GM19438 (cell line): Measurements from ENCODE around the gene TNKS1BP1.
A peak's percentile ranks its signal among the peaks of the same experiment; 100 is the strongest.
"Not testable (repeated sequence)": the region's sequence is repeated elsewhere in the genome, so short reads cannot be mapped to it uniquely, and the experiment has no call there.

Source experiments
- ATAC-seq: cut with Tn5 transposase; IDR thresholded peaks from one replicate; pipeline ENCODE4 v1.9.1; 2021; ENCODE audit warnings: low read depth; ENCODE audit not compliant: unreplicated experiment

TNKS1BP1 gene

DNA sequence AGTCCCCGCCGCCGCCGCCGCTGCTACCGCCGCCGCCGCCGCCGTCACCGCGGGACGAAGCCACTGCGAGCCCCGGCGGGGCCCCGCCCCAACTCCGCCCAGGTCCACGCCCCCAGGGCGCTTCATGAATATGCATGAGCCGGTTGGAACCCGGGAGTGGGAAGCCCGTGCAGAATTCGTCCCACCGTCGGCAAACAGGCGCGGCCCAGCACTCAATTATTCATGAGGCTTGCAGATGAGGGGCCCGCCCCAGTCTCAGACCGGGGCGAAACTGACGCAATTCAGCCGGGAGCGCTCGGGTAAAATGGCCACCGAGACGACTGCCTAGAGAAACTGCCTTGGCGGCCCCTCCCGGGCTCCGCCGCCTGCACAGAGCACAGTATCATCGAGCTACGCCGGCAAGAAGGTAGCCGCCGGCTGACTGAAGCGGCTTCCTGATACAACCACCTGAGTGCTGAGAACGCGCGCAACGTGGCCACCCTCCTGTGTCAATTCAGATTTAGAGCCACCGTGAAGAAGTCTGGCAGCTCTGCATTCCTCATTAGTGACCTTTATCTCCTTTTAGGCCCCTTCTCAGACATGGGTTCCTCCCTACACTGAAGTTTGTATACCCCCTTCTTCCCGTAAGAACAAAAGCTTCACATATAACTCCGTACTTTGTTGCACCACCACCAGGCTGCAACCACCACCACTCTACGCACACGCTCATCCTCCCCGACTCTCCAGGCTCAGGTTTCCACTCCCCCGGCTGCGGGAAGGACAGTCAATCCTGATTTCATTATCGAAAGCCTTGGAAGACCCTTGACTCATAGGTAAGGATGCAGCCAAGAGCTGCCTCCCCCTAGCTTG is at the start of gene TNKS1BP1:
Gene TNKS1BP1, minus strand, starts transcription at position 67 of the 849 bp plus-strand sequence. CDS start 3,067 bp downstream, outside the sequence.
- peak; percentile 85 for ATAC-seq

DNA sequence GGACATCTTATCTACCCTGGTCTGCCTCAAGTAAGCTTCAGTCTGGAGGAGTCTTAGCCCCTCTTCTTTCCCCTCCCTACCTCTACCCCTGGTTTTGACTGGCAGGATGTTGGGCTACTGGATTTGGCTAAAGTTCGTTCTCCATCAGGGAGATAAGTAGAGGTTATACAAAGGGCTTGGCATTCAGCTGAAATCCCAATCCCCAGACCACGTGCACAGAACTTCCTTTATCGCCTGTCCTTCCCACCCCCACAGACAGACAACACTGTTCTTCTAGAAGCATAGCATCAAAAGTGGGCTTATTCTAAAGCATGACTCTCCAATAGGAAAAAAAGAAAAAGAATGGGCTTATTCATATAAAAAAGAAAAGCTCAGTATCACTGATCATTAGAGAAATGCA is 48.4 kb upstream of the TNKS1BP1 start:
- no peak for ATAC-seq

- no peak for ATAC-seq
Measured at GRCh38 chr11:57370941-57371340, 46.2 kb upstream of the TNKS1BP1 start.

DNA sequence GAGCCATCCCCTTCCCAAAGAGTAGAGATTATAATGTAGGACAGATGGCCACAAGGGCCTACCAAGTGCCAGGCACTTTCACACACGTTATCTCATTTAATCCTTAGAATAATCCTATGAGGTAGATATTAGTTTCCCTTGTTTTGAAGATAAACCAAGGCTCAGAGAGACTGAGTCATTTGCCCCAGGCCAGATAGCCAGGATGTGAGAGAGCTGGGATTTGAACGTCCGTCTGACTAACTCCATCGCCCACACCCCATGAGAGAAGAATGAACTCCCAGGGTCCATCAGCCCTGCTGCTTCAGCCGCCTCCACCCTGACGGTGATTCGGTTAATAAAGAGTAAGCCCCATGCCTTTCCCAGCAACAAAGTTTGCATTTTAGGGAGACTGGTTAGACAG is 45.5 kb upstream of the TNKS1BP1 start:
- ATAC-seq: no peak

GRCh38 chr11:57368845-57369232 is 44.1 kb upstream of the TNKS1BP1 start:
- no peak for ATAC-seq

DNA sequence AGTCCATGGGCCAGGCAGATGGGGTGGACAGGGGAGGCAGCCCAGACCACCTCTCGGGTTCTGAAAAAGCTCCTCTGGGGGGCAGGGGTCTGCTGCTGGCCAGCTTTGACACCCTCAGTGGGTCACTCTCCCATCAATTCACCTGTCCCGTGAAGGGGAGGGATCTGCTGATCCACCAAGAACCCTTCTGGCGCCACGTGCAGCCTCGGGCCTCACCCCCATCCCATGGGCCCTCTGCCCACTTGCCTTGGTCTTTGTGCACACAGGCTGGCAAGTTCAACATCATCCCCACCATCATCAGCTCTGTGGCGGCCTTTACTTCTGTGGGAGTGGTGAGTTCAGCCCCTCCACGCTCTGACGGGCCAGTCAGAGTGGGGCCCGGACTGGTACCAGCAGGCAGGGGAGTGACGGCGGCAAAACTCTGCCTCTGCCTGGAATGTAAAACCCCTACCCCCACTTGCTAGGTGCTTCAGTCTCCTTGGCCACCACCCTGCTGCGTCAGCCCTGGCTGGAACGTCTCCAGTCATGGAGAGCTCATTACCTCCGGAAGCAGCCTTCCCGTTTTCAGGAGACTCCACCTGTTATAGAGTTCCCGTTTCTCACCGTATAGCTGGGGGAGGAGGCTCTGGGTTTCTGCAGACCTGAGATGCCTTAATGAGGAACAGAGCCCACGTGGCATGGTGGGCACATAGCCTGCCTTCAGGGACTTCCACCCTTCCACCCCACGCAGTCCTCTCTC is 43.5 kb upstream of the TNKS1BP1 start:
- no peak for ATAC-seq

DNA sequence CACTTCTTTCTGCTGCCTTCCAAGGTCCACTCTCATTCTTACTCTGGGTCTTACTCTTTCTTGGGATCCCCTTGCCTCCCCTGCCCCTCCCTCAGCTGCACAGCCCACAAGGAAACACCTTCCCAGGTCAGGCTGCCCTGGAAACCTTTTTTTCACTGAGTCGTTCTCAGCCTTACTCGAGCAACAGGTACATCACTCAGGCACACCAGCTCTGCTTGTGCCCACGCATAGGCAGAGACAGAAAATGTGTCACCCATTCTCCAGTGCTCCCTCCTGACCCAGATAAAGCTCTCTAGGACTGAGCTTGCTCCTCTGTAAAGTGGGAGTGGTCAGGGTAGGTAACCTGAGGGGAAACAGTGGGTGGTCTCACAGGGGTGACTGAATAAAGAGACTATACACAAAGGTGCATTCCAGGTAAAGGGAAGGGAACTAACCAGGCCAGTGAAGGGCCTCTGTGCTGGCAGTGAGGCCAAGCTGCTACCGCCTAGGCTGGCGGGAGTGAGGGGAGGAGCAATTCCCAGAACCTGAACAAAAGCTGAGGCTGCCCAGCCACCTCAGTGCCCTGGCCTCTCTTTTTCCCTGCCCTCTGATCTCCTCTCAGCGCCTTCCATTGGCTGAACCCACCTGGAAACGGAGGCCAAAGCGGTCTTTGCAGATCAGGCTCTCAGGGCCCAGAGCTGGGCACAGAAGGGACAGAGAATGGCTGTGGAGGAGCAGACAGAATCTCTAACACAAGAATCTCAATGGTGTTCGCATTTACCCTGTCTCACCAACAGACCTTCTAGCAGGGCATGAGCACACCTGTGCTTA is 40.3 kb upstream of the TNKS1BP1 start:
- ATAC-seq: no peak

DNA sequence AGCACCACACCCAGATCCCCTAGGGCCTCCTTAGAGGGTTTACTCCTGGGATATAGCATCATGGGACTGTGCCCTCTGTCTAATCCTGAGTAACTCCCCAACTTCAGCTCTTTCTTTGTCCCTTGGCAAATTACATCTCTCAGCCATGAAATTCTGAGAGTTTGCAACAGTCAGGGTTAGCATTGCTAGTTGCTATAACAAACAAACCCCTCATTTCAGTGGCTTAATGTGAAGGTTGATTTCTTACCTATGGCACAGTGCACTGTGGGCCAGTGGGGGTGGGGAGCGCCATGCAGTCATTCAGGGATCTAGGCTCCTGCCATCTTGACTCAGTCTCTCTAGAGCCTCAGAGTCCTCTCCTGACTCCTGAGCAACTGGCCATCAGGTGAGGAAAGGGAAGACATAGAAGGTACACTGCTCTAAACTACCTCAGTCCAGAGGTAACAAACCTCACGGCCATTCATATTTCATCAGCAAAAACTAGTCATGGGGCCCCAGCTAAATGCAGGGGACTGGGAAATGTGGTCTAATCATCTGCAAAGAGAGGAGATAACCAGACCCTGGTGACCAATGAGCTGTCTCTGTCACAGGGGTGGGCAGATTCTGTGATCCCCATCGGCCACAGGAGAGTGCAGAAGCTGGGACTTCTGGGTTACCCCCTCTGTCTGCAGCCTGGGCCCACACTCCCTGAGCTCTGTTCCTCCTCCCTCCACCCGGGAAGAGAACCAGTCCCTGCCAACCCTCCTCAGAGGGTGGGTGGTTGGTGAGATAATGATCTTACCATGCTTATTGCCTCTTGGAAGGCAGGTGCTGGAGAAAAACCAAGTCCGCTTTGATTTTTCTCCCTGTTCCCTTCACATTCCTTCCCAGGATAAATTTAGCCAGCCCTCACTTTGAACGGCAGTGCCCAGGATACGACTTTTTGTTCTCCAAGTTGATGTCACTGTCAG is 38.7 kb upstream of the TNKS1BP1 start:
- no peak for ATAC-seq

- ATAC-seq: no peak
Measured at GRCh38 chr11:57361926-57362325, 37.2 kb upstream of the TNKS1BP1 start.

DNA sequence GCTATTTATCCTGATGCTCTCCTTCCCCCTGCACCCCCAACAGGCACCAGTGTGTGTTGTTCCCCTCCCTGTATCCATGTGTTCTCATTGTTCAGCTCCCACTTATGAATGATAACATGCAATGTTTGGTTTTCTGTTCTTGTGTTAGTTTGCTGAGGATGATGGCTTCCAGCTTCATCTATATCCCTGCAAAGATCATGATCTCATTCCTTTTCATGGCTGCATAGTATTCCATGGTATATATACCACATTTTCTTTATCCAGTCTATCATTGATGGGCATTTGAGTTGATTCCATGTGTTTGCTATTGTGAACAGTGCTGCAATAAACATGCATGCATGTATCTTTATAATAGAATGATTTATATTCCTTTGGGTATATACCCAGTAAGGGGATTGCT is 36.7 kb upstream of the TNKS1BP1 start:
- not testable (repeated sequence) for ATAC-seq

DNA sequence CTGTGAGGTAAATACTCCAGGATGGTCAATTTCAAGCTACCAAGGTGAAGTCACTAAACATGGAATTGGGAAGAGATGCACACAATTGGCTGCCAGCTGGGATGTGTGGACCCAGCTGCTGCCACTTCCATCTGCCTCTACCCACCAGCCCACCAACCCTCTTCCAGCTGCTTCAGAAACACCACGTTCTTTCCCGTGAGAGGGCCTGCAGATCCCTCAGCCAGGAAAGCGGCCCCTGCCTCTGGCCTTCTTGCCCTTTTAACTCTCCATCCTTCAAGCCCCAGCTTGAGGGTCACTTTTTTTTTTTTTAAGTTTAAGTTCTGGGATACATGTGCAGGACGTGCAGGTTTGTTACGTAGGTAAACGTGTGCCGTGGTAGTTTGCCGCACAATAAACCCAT is 36.2 kb upstream of the TNKS1BP1 start:
- ATAC-seq: no peak

GRCh38 chr11:57359896-57360690 is 35.3 kb upstream of the TNKS1BP1 start:
- no peak for ATAC-seq

DNA sequence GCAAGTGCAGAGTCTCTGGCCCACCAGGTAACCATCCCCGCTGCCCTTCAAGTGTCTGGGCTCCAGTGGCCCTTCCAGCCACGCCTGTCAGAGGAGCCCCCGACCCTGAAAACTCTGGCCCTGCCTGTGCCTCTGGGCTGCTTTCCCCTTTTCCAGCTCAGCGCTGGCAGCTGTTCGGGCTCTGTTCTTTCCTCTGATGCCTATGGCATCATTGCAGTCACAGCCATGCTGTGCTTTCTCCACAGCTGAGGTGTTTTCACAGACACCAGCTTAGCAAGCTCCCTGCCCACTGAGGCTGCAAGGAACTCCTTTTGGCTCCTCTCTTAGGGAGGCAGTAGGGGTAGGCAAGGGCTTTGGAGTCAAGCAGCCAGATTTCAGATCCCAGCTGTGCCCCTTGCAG is 34.6 kb upstream of the TNKS1BP1 start:
- no peak for ATAC-seq

GRCh38 chr11:57358991-57359390 is 34.2 kb upstream of the TNKS1BP1 start:
- no peak for ATAC-seq

DNA sequence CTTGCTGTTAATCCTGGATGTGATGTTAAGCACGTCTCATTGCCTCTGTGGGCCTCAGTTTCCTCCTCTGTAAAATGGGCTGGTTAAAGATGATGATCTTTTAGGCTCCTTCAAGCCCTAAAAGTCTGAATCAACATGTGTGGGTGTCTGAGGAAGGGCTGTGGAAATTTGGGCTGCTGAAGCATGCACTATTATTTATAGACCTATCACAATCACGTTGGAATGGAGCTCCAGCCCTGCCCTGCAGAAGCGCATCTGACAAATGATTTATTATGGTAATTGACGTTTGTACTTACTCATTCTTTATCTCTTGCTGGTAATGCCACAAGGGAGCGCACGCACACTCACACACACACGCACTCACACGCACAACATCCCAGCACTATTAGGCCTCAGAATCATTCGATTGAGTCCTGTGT is 33.8 kb upstream of the TNKS1BP1 start:
- no peak for ATAC-seq

DNA sequence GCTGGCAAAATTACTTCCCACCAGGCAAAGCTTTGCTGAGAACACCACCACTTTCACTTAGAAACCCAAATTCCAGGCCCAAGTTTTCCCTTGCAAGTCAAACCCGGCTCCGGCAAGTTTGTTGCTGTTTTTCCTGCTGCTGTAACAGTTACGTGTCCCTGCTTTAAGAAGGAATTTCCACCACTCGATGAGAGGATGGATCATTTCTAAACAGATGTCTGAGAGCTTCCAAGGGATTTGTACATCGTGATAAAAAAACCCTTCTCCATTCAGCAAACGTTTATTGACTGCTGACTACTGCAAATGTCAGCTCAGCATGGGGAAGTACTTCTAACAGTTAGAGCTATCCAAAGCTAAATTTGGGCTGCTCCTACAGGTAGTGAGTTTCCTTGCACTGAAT is 33.1 kb upstream of the TNKS1BP1 start:
- ATAC-seq: no peak

GRCh38 chr11:57357310-57357709 is 32.6 kb upstream of the TNKS1BP1 start:
- no peak for ATAC-seq

- ATAC-seq: no peak
Measured at GRCh38 chr11:57356268-57356667, 31.5 kb upstream of the TNKS1BP1 start.

DNA sequence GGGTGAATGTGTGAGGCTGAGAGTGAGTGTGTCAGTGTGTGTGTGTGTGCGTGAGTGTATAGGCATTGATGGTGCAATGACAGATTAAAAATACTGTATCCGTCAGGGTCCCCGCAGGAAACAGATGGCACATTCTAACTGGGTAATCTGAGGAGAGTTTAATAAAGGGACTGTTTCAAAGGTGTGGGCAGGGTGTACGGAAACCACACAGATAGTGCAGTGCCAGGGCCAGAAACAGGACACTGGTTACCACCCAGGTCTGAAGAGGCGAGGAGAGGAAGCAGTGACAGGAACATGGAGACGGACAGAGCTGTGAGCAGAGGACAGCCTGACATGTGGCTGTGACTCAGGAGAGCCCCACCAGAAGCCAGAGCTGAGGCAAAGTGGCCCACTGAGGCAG is 29.9 kb upstream of the TNKS1BP1 start:
- ATAC-seq: no peak
